OCI-LY3 (cell line): ENCODE measurements around the gene GPC4.

ENCODE experiments used
- EZH2phosphoT487 ChIP-seq: fragments of 200-600 bp; shearing (Covaris generic); IDR thresholded peaks from 2 replicates; pipeline ENCODE4 v1.6.1; 2018; ENCODE audit warnings: antibody characterized with exemption, mixed run types, low read depth
- TF ChIP-seq, protein P1 (sequence below): fragments of 200-600, 300-600 bp; sonication (generic); IDR thresholded peaks from 2 replicates; pipeline ENCODE4 v1.5.1; 2014; ENCODE audit warnings: antibody characterized with exemption, low read length, low read depth

DNA sequence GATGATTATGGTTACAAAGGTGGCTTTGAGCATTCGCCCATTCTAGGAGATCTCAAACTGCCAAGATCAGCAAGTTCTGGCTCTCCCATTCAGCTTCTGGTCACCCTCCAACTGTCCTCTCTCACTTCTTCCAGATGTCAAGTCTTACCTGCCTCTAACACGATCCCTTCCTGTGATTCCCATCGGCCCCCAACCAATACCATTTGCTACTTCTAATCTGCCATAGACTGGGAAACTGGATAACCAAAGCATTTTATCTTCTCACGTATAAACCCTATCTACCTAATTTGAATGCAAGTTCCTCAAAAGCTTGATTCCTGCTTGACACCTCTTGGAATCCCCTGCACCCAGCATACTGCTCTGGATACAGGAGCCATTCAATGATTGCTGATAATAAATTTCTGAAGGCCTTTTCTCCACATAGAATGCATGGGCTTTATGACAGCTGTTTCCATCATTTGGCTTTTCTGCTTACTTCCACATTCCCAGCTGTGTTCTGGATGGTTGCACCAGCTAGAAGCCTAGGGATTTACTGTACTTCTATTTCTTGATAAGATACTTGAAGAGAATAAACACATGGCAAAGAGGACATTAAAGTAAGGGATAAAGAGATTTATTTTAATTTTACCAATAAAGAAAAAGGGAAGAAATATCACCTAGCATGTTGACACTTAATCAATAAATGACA, 9.6 kb downstream of the GPC4 start:
- TF ChIP-seq, protein P1, sequence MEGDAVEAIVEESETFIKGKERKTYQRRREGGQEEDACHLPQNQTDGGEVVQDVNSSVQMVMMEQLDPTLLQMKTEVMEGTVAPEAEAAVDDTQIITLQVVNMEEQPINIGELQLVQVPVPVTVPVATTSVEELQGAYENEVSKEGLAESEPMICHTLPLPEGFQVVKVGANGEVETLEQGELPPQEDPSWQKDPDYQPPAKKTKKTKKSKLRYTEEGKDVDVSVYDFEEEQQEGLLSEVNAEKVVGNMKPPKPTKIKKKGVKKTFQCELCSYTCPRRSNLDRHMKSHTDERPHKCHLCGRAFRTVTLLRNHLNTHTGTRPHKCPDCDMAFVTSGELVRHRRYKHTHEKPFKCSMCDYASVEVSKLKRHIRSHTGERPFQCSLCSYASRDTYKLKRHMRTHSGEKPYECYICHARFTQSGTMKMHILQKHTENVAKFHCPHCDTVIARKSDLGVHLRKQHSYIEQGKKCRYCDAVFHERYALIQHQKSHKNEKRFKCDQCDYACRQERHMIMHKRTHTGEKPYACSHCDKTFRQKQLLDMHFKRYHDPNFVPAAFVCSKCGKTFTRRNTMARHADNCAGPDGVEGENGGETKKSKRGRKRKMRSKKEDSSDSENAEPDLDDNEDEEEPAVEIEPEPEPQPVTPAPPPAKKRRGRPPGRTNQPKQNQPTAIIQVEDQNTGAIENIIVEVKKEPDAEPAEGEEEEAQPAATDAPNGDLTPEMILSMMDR: no peak
- no peak for TF ChIP-seq EZH2phosphoT487
